HG02610 (cell line): Measurements from ENCODE around the gene KHK.

Source experiments
- ATAC-seq: cut with Tn5 transposase; IDR thresholded peaks from one replicate; pipeline ENCODE4 v1.9.1; 2021; ENCODE audit warnings: mild to moderate bottlenecking, moderate library complexity; ENCODE audit not compliant: unreplicated experiment

Gene KHK

DNA sequence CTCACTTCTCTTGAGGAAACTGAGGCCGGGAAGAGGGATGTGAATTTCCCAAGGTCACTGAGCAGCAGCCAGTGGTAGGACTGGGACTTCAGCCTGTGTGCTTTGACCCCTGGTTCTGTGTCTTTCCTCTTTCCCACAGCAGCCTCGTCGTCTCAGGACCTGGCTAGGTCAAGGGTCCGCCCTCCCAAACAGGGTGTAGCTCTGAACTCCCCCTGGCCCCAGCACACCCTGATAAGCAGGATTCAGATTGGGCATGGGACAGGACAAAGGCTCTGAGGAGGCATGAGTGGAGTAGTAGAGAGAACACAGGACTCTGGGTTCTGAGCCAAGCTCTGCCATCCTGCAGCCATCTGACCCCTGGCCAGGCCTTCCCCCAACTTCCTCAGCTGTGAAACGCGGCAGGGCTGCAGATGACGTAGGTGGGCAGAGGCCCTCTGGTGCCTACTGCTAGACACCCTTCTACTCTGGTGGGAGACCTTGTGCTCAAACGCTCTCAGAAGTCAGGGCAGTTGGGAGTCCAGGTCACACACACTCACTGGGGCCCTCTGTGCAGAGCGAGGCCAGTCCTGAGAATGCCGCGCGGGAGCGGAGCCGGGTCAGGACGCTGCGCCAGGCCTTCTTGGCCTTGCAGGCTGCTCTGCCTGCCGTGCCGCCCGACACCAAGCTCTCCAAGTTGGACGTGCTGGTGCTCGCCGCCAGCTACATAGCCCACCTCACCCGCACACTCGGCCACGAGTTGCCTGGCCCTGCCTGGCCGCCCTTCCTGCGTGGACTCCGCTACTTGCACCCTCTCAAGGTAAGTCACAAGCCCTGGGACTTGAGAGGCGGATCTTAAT is 63.2 kb downstream of the KHK start:
- ATAC-seq, result no peak
